H1 (cell line): ENCODE results near the gene GABRG3. TPM values are rescaled to one million over a fixed set of nuclear protein-coding genes. Genes with fewer than 3 reads are reported as not detected.

Experiments used
- CTCF ChIA-PET: fragments of 300-600 bp; sonication (Branson Sonifier 250); formaldehyde crosslinking; loops from one replicate; lab custom pipeline; 2021; ENCODE audit not compliant: partially characterized antibody; lab: Charles Lee
- POLR2A ChIA-PET: fragments of 300-600 bp; sonication (Branson Sonifier 250); formaldehyde crosslinking; loops from one replicate; lab custom pipeline; 2021; ENCODE audit warnings: inconsistent platforms; ENCODE audit not compliant: partially characterized antibody; lab: Charles Lee
- DNase-seq, 2 experiments: peaks; one replicate each; pipeline versions ENCODE4 v3.0.0 to v3.0.0-alpha.2; 2010 to 2022; ENCODE audit warnings: low spot score in 2 of 2, low read depth in 1 of 2, mixed read lengths in 1 of 2
- FAIRE-seq: peaks from 2 replicates; lab custom pipeline; 2011; peaks lifted over from hg19 to GRCh38; lab: Jason Lieb, UNC
- H2AFZ ChIP-seq: 2 replicates; pipeline ENCODE4 v1.8.1; 2012; ENCODE audit warnings: low read length, inconsistent platforms
- H2AK5ac ChIP-seq: 2 replicates; pipeline ENCODE4 v1.6.1; 2013; ENCODE audit warnings: low read depth, low read length
- H2BK120ac ChIP-seq: replicated peaks from 2 replicates; pipeline ENCODE3; 2013; ENCODE audit warnings: low read depth, low read length, inconsistent platforms
- H2BK12ac ChIP-seq: 2 replicates; pipeline ENCODE4 v1.6.1; 2013; ENCODE audit warnings: low read depth, low read length
- H2BK15ac ChIP-seq: 2 replicates; pipeline ENCODE4 v1.6.1; 2013; ENCODE audit warnings: low read length
- H2BK20ac ChIP-seq: 2 replicates; pipeline ENCODE4 v1.6.1; 2013; ENCODE audit warnings: low read length
- H2BK5ac ChIP-seq: 2 replicates; pipeline ENCODE4 v1.6.1; 2013; ENCODE audit warnings: low read depth, low read length
- H3K14ac ChIP-seq: 2 replicates; pipeline ENCODE4 v1.6.1; 2013; ENCODE audit warnings: inconsistent platforms; ENCODE audit not compliant: insufficient read length
- H3K18ac ChIP-seq: 2 replicates; pipeline ENCODE4 v1.6.1; 2013; ENCODE audit warnings: low read length; ENCODE audit errors: extremely low read depth
- H3K23ac ChIP-seq: 2 replicates; pipeline ENCODE4 v1.6.1; 2013; ENCODE audit warnings: inconsistent platforms; ENCODE audit not compliant: insufficient read length
- H3K23me2 ChIP-seq: 2 replicates; pipeline ENCODE4 v1.6.1; 2013; ENCODE audit warnings: low read depth, low read length
- H3K27ac ChIP-seq: 2 replicates; pipeline ENCODE4 v1.6.1; 2011; ENCODE audit warnings: low read depth, low read length, inconsistent platforms
- H3K27me3 ChIP-seq, 4 experiments: replicated peaks in 1 of 4; 1 replicate in 1 of 4; 2 replicates in 3 of 4; pipeline versions ENCODE4 v1.6.1 to v1.8.1; 2011 to 2013; ENCODE audit warnings: low read length in 3 of 4, mild to moderate bottlenecking in 3 of 4, inconsistent platforms in 2 of 4, mixed read lengths in 2 of 4, moderate library complexity in 1 of 4; ENCODE audit not compliant: control insufficient read depth in 3 of 4, insufficient read depth in 3 of 4; ENCODE audit errors: extremely low read depth in 1 of 4
- H3K36me3 ChIP-seq, 4 experiments: 2 replicates each; pipeline versions ENCODE4 v1.6.1 to v1.8.1; 2011 to 2013; ENCODE audit warnings: mild to moderate bottlenecking in 4 of 4, low read length in 3 of 4, moderate library complexity in 2 of 4, control low read depth in 1 of 4, inconsistent platforms in 1 of 4; ENCODE audit not compliant: insufficient read depth in 4 of 4, control insufficient read depth in 2 of 4
- H3K4ac ChIP-seq: replicated peaks from 2 replicates; pipeline ENCODE3; 2013; ENCODE audit warnings: low read length, low read depth, mixed read lengths, inconsistent platforms; ENCODE audit not compliant: insufficient read length
- H3K4me1 ChIP-seq, 4 experiments: replicated peaks in 1 of 4; 1 replicate in 1 of 4; 2 replicates in 3 of 4; pipeline versions ENCODE4 v1.6.1 to v1.8.1; 2011 to 2013; ENCODE audit warnings: low read length in 3 of 4, inconsistent platforms in 2 of 4, mixed read lengths in 1 of 4; ENCODE audit not compliant: insufficient read depth in 4 of 4, control insufficient read depth in 3 of 4
- H3K4me2 ChIP-seq, 2 experiments: 2 replicates each; pipeline versions ENCODE4 v1.6.1 to v1.8.1; 2011 to 2013; ENCODE audit warnings: low read depth in 2 of 2, low read length in 2 of 2, control low read depth in 1 of 2, inconsistent platforms in 1 of 2, mild to moderate bottlenecking in 1 of 2; ENCODE audit not compliant: insufficient read depth in 1 of 2
- H3K4me3 ChIP-seq, 4 experiments: fragments of 200-600, 300-600 bp in 1 of 4; sonication (generic), shearing (Covaris generic), sonication (Bioruptor Twin) in 1 of 4; 2 replicates each; pipeline versions ENCODE4 v1.5.1 to v1.8.1; 2011 to 2016; ENCODE audit warnings: low read length in 4 of 4, low read depth in 3 of 4, control low read depth in 2 of 4, inconsistent platforms in 2 of 4, mild to moderate bottlenecking in 2 of 4, mixed read lengths in 1 of 4, moderate library complexity in 1 of 4; ENCODE audit not compliant: insufficient read depth in 2 of 4; ENCODE audit errors: extremely low read depth in 1 of 4
- H3K56ac ChIP-seq: replicated peaks from 2 replicates; pipeline ENCODE3; 2013; ENCODE audit warnings: low read depth, mild to moderate bottlenecking, mixed read lengths, low read length, inconsistent platforms; ENCODE audit not compliant: insufficient read length
- H3K79me1 ChIP-seq: 2 replicates; pipeline ENCODE4 v1.6.1; 2013; ENCODE audit warnings: low read depth, low read length, control low read depth
- H3K79me2 ChIP-seq, 2 experiments: 2 replicates each; pipeline versions ENCODE4 v1.6.1 to v1.8.1; 2012 to 2013; ENCODE audit warnings: low read length in 2 of 2, mild to moderate bottlenecking in 2 of 2, inconsistent platforms in 1 of 2; ENCODE audit not compliant: insufficient read depth in 2 of 2, control insufficient read depth in 1 of 2
- H3K9ac ChIP-seq, 4 experiments: replicated peaks in 1 of 4; 1 replicate in 1 of 4; 2 replicates in 3 of 4; pipeline versions ENCODE4 v1.6.1 to v1.8.1; 2011 to 2013; ENCODE audit warnings: low read depth in 3 of 4, low read length in 3 of 4, control low read depth in 2 of 4, mild to moderate bottlenecking in 2 of 4, moderate library complexity in 2 of 4, inconsistent platforms in 1 of 4; ENCODE audit errors: extremely low read depth in 1 of 4
- H3K9me3 ChIP-seq, 2 experiments: 2 replicates each; pipeline versions ENCODE4 v1.6.1 to v1.8.1; 2012 to 2013; ENCODE audit warnings: mild to moderate bottlenecking in 2 of 2, moderate library complexity in 2 of 2, control low read depth in 1 of 2, inconsistent platforms in 1 of 2, low read depth in 1 of 2, low read length in 1 of 2, mixed read lengths in 1 of 2; ENCODE audit not compliant: insufficient read depth in 2 of 2
- H4K20me1 ChIP-seq, 2 experiments: replicated peaks in 1 of 2; 2 replicates each; pipeline versions ENCODE3 to v1.8.1; 2011 to 2013; ENCODE audit warnings: inconsistent platforms in 2 of 2, low read length in 2 of 2, mild to moderate bottlenecking in 1 of 2; ENCODE audit not compliant: insufficient read depth in 2 of 2, control insufficient read depth in 1 of 2
- H4K5ac ChIP-seq: 2 replicates; pipeline ENCODE4 v1.6.1; 2013; ENCODE audit warnings: low read length, low read depth, mixed read lengths, inconsistent platforms; ENCODE audit not compliant: insufficient read length
- H4K8ac ChIP-seq: 2 replicates; pipeline ENCODE4 v1.8.0; 2013; ENCODE audit warnings: mild to moderate bottlenecking, moderate library complexity, low read length, inconsistent platforms; ENCODE audit not compliant: insufficient read depth; ENCODE audit errors: extremely low read depth
- H4K91ac ChIP-seq: replicated peaks from 2 replicates; pipeline ENCODE3; 2013; ENCODE audit warnings: low read length, mixed read lengths, inconsistent platforms; ENCODE audit not compliant: insufficient read length
- BRCA1 ChIP-seq: IDR thresholded peaks from 2 replicates; pipeline ENCODE4 v1.6.1; 2012; ENCODE audit warnings: low read depth, low read length, improper control_type of control experiment
- KDM4A ChIP-seq: IDR thresholded peaks from one replicate; pipeline ENCODE4 v1.7.1; 2012; ENCODE audit warnings: low read depth, mild to moderate bottlenecking, moderate library complexity, low read length, inconsistent platforms; ENCODE audit not compliant: severe bottlenecking
- KDM5A ChIP-seq: fragments of 200-600 bp; IDR thresholded peaks from 2 replicates; pipeline ENCODE4 v1.7.1; 2012; ENCODE audit warnings: mild to moderate bottlenecking, low read length, inconsistent platforms, mixed read lengths
- USF2 ChIP-seq: IDR thresholded peaks from 2 replicates; pipeline ENCODE4 v1.6.1; 2011; ENCODE audit warnings: low read length, improper control_type of control experiment
- YY1 ChIP-seq: IDR thresholded peaks from 2 replicates; pipeline ENCODE4 v1.6.1; 2011; ENCODE audit warnings: low read depth, mild to moderate bottlenecking, low read length
- WGBS, 2 experiments: shearing (Covaris generic) in 1 of 2; methylation state at CpG; one replicate each; pipeline versions ENCODE4 v1.1.6 to v1.1.7; 2013 to 2015; ENCODE audit warnings: low lambda C conversion rate in 2 of 2, mixed read lengths in 2 of 2, inconsistent platforms in 1 of 2, low coverage in 1 of 2, missing lambda C conversion rate in 1 of 2; ENCODE audit not compliant: insufficient replicate concordance in 2 of 2, insufficient coverage in 1 of 2, insufficient read length in 1 of 2; ENCODE audit errors: extremely low coverage in 1 of 2, missing lambda C conversion rate in 1 of 2; 5-methylcytosine and 5-hydroxymethylcytosine counted together
- polyA plus RNA-seq, 7 experiments: library from polyadenylated mRNA; depleted of rRNA in 3 of 7; stranded (reverse) in 5 of 7; unstranded in 2 of 7; fragments of >200 nt in 5 of 7; fragments of 200-250 nt in 2 of 7; gene quantifications; 1 replicate in 5 of 7; 2 replicates in 1 of 7; 4 replicates in 1 of 7; pipeline versions ENCODE4 v1.2.1 to v1.2.3, GENCODE V29; 2011 to 2013; ENCODE audit warnings: missing spikeins in 2 of 7, mixed read lengths in 2 of 7
- total RNA-seq: library from RNA; stranded (reverse); fragmentation: NEBNext Ultra II Directional; extraction: Animal tissue kit (Norgen Biotek cat#: 25700); gene quantifications from 2 replicates; pipeline ENCODE4 v1.2.1, GENCODE V29; 2021

The GABRG3 gene
- total and polyA plus RNA-seq, 2 of the 8 experiments (the other 6 are each of a cell fraction or from before 2014, with no cell fraction given), result 0.17 to 0.80 TPM

GRCh38 chr15:27091270-27091940 lies 120.4 kb downstream of the GABRG3 start:
- Histone ChIP-seq H3K18ac (no peak overlapping the region), H3K56ac (no peak overlapping the region), H2AK5ac (no peak overlapping the region), H3K27me3 (no peaks in the 10 kb centered on the region; a peak in 1 of 7 replicates), H3K9me3 (peaks cover 3 to 6% of the 10 kb centered on the region in 2 experiments; a peak in 2 of 4 replicates), H3K14ac (no peak overlapping the region), H4K20me1 (peaks cover 0 to 5% of the 10 kb centered on the region in 2 experiments), H2BK15ac (no peak overlapping the region), H4K8ac (no peak overlapping the region), H2BK5ac (no peak overlapping the region), H3K9ac (no peak overlapping the region), H3K27ac (no peak overlapping the region), H3K4ac (no peak overlapping the region), H2BK120ac (no peak overlapping the region), H4K91ac (no peak overlapping the region), H3K4me2 (no peak overlapping the region), H2BK20ac (no peak overlapping the region), H3K36me3 (no peaks in the 10 kb centered on the region), H3K23me2 (peaks cover 6% of the 10 kb centered on the region), H3K4me3 (no peak overlapping the region), H2BK12ac (no peak overlapping the region), H4K5ac (no peak overlapping the region), H3K79me1 (no peaks in the 10 kb centered on the region), H3K23ac (no peak overlapping the region), H3K79me2 (no peaks in the 10 kb centered on the region), H3K4me1 (peaks cover 0 to 8% (median 3%) of the 10 kb centered on the region in 4 experiments; a peak in 2 of 7 replicates), H2AFZ (no peak overlapping the region; the same call in 1 of the 2 replicates)
- DNase-seq (no peak), FAIRE-seq (no peak)
- WGBS, 2 experiments, result 92% methylated on average over 9 of the region's 9 CpGs; no CpG with 5 or more reads in 1 of the 2 experiments
- POLR2A ChIA-PET, result no interaction called here
- CTCF ChIA-PET, result interaction anchor here (0.8 kb wide), 1 partner anchor 267 kb away, joined by 3 read pairs; no protein-coding TSS in a partner anchor
- TF ChIP-seq YY1, result 0 out of 2 replicates have a peak, but pooled peaks have one; percentile 38
- TF ChIP-seq KDM4A, result no peak
- TF ChIP-seq BRCA1, result no peak
- no peak for TF ChIP-seq KDM5A
- no peak for TF ChIP-seq USF2
